Smooth muscle cell (in vitro differentiated cells): Measurements from ENCODE around the gene MYOT. TPM values are rescaled to one million over a fixed set of nuclear protein-coding genes. Genes with fewer than 3 reads are reported as not detected.

Experiments
- DNase-seq: peaks from one replicate; lab custom pipeline; 2025; ENCODE audit not compliant: unreplicated experiment; lab: John Stamatoyannopoulos, UW
- H2AFZ ChIP-seq: fragments of 200-600 bp; sonication (generic); 2 replicates; pipeline ENCODE4 v1.6.0; 2016; ENCODE audit warnings: antibody characterized with exemption, low read depth, mild to moderate bottlenecking
- H3F3A ChIP-seq: fragments of 200-600 bp; sonication (generic); 2 replicates; pipeline ENCODE4 v1.6.0; 2017; ENCODE audit warnings: antibody characterized with exemption, low read depth
- H3K27ac ChIP-seq: fragments of 200-600 bp; sonication (generic); 2 replicates; pipeline ENCODE4 v1.5.1; 2016; ENCODE audit warnings: low read depth, mild to moderate bottlenecking
- H3K27me3 ChIP-seq: fragments of 200-600 bp; sonication (generic); 2 replicates; pipeline ENCODE4 v1.6.1; 2016; ENCODE audit warnings: low read depth, mild to moderate bottlenecking
- H3K36me3 ChIP-seq: fragments of 200-600 bp; sonication (generic); 2 replicates; pipeline ENCODE4 v1.5.1; 2016; ENCODE audit warnings: low read depth
- H3K4me1 ChIP-seq: fragments of 200-600 bp; sonication (generic); 2 replicates; pipeline ENCODE4 v1.5.1; 2016; ENCODE audit warnings: low read depth
- H3K4me2 ChIP-seq: fragments of 200-600 bp; sonication (generic); 2 replicates; pipeline ENCODE4 v1.6.0; 2016; ENCODE audit warnings: mild to moderate bottlenecking
- H3K4me3 ChIP-seq: fragments of 200-600 bp; sonication (generic); 2 replicates; pipeline ENCODE4 v1.5.1; 2016; ENCODE audit warnings: mild to moderate bottlenecking
- H3K79me2 ChIP-seq: fragments of 200-600 bp; sonication (generic); 2 replicates; pipeline ENCODE4 v1.6.0; 2016; ENCODE audit warnings: low read depth, mild to moderate bottlenecking
- H3K9ac ChIP-seq: fragments of 200-600 bp; sonication (generic); 2 replicates; pipeline ENCODE4 v1.6.0; 2016; ENCODE audit warnings: low read depth
- H3K9me3 ChIP-seq: fragments of 200-600 bp; sonication (generic); replicated peaks from 2 replicates; pipeline ENCODE4 v1.5.1; 2016; ENCODE audit warnings: low read depth
- H4K20me1 ChIP-seq: fragments of 200-600 bp; sonication (generic); 2 replicates; pipeline ENCODE4 v1.6.0; 2016; ENCODE audit warnings: low read depth
- whole genome bisulfite sequencing: methylation state at CpG from one replicate; pipeline ENCODE4 v1.1.7; 2016; ENCODE audit warnings: low lambda C conversion rate; 5-methylcytosine and 5-hydroxymethylcytosine counted together
- polyA plus RNA-seq: library from polyadenylated mRNA; unstranded; fragments of >200 nt; fragmentation: Nextera tagmentation; extraction: Ambion mirVana; gene quantifications from 2 replicates; pipeline ENCODE4 v1.2.1, GENCODE V29; 2016
- total RNA-seq: library from RNA; depleted of rRNA; stranded (reverse); fragments of >200 nt; gene quantifications from 2 replicates; pipeline ENCODE4 v1.2.3, GENCODE V29; 2014
- TF ChIP-seq, protein P1 (sequence below): fragments of 200-600 bp; sonication (generic); IDR thresholded peaks from 2 replicates; pipeline ENCODE4 v1.5.1; 2017; ENCODE audit warnings: borderline replicate concordance, mild to moderate bottlenecking, antibody characterized with exemption; ENCODE audit not compliant: insufficient read depth, poor library complexity, severe bottlenecking

Gene MYOT
- total and polyA plus RNA-seq, 2 experiments from 2014 or later = 0.29 TPM; not detected in 1

DNA sequence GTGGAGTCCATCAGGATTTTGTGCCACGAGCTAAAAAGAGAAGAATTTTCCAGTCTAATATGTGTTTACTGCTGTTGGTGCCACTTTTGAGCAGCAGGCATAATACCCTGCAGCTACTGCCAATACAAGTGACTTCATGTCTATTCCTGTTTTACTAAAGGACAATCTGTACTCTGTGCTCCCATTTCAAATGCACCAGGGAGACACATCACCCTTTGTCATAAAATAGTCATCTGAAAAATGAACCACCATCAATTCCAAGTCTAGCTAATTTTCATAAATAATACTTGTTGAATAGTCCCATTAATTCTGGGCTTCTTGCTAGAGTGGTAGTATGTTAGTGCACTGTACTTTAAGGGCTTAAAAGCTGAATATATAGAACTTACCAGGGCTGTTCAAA, 12.7 kb downstream of the MYOT start:
- no peak overlapping the region for H3K4me3 ChIP-seq
- H3K79me2 ChIP-seq = no peaks in the 10 kb centered on the region
- no peak overlapping the region for H3K4me2 ChIP-seq
- TF ChIP-seq, protein P1, sequence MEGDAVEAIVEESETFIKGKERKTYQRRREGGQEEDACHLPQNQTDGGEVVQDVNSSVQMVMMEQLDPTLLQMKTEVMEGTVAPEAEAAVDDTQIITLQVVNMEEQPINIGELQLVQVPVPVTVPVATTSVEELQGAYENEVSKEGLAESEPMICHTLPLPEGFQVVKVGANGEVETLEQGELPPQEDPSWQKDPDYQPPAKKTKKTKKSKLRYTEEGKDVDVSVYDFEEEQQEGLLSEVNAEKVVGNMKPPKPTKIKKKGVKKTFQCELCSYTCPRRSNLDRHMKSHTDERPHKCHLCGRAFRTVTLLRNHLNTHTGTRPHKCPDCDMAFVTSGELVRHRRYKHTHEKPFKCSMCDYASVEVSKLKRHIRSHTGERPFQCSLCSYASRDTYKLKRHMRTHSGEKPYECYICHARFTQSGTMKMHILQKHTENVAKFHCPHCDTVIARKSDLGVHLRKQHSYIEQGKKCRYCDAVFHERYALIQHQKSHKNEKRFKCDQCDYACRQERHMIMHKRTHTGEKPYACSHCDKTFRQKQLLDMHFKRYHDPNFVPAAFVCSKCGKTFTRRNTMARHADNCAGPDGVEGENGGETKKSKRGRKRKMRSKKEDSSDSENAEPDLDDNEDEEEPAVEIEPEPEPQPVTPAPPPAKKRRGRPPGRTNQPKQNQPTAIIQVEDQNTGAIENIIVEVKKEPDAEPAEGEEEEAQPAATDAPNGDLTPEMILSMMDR = no peak
- no peak overlapping the region for H2AFZ ChIP-seq
- H3K27ac ChIP-seq = no peak overlapping the region
- H3K9me3 ChIP-seq = no peaks in the 10 kb centered on the region
- H3K36me3 ChIP-seq = no peaks in the 10 kb centered on the region
- no peaks in the 10 kb centered on the region for H3K4me1 ChIP-seq
- no peaks in the 10 kb centered on the region for H3K27me3 ChIP-seq
- no peak for DNase-seq
- no peaks in the 10 kb centered on the region for H3F3A ChIP-seq
- H3K9ac ChIP-seq = no peak overlapping the region
- H4K20me1 ChIP-seq = no peaks in the 10 kb centered on the region
- 70% methylated on average over 1 of the region's 1 CpG for WGBS

DNA sequence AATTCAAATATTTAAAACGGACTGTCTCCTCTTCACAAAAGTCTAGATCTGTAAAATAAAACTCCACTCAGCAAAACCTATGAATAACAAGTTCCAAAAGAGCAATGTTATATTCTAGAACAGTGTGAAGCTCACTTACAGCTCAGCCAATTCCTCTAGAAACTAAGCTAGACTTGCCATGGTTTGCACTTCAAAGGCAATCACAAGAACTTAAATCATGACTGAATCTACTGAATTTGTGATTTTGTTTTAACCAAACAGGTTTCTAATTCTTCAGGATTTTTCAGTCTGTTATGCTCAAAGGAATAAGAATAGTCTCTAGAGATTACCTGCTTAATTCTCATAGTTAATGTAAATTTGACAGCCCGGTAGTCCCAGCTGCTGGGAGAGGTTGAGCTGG, 20.2 kb downstream of the MYOT start:
- Histone ChIP-seq H3K9me3 (no peaks in the 10 kb centered on the region), H3K27me3 (no peaks in the 10 kb centered on the region), H3F3A (no peaks in the 10 kb centered on the region), H3K4me2 (no peak overlapping the region), H3K9ac (no peak overlapping the region), H4K20me1 (no peaks in the 10 kb centered on the region), H3K27ac (no peak overlapping the region), H3K4me3 (no peak overlapping the region), H2AFZ (no peak overlapping the region), H3K36me3 (no peaks in the 10 kb centered on the region), H3K79me2 (no peaks in the 10 kb centered on the region), H3K4me1 (peaks cover 10% of the 10 kb centered on the region)
- TF ChIP-seq, protein P1 = no peak
- no peak for DNase-seq
- WGBS = 71% methylated on average over 2 of the region's 2 CpGs

DNA sequence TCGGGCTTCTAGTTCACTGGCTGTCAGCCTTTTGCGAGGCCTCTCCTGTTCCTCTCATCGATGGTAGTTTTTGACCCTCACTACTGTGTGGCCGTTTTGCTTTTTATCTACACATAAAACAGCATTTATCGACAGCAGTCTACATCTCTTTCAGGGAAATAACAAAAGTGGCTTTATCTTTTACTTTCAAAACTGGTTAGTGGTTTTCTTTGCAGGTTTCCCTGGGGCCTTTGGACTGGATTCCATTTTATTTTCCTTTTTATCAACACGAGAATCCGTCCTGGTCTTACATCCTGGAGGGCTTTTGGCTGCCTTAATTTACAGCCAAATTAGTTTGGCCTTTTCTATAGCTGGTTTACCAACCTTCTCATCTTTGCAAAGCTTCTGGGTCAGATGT, 20.8 kb downstream of the MYOT start:
- H3F3A ChIP-seq = no peaks in the 10 kb centered on the region
- H3K4me2 ChIP-seq = peak overlapping the region; percentile 70
- no peaks in the 10 kb centered on the region for H3K27me3 ChIP-seq
- H3K4me1 ChIP-seq = peaks cover 10% of the 10 kb centered on the region
- H2AFZ ChIP-seq = peak overlapping the region; percentile 76
- no peak for DNase-seq
- TF ChIP-seq, protein P1 = no peak
- H3K27ac ChIP-seq = no peak overlapping the region
- H3K9me3 ChIP-seq = no peaks in the 10 kb centered on the region
- no peak overlapping the region for H3K9ac ChIP-seq
- 66% methylated on average over 7 of the region's 7 CpGs for WGBS
- no peaks in the 10 kb centered on the region for H3K79me2 ChIP-seq
- H3K4me3 ChIP-seq = peak overlapping the region; percentile 35
- H3K36me3 ChIP-seq = no peaks in the 10 kb centered on the region
- no peaks in the 10 kb centered on the region for H4K20me1 ChIP-seq
